ENCODE results near the gene EGFR.

DNA sequence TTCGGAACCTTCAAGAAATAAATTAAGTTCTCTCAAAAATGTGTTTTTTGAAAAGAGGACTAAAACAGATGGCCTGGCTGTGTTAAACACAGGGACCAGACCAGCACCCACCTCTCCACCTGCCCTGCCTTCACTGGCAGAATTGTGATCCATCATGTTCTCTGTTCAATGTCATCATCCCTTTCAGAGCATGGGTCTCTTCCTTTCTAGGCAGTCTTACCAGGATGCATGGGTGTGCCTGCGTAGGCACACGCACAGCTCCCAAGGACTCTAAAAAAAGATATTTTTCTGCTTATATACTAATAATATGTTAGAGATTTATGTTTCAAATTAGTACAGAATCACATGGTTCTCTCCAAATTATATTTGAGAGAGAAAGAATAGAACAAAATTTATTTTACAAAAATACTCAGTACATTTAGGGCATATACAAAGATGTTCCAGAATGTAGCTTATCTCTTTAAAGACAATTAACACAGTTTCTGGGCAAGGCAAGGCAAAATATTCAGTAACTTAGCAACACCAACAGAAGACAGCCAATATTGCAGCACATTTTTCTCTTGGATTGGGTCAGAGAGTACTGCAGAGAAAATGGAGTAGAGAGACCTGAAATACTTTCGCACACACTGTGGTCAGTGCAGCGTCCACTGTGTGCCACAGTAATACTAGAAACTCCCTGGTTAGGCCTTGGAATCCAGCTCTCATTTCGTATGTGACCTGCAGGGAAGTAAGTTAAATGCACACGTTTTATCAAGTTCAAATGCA lies 52.8 kb downstream of the EGFR start:
- TF ChIP-seq, protein P1, sequence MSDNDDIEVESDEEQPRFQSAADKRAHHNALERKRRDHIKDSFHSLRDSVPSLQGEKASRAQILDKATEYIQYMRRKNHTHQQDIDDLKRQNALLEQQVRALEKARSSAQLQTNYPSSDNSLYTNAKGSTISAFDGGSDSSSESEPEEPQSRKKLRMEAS (IDR thresholded peaks at IDR 0.05; ENCODE audit: insufficient read depth, insufficient read length), result no peak
- TF ChIP-seq POLR2A (IDR thresholded peaks at IDR 0.05; ENCODE audit: low read depth, low read length), result no peak

Measured in endothelial cell of umbilical vein (primary cell).